ENCODE data around the gene OIT3.
"Not testable (repeated sequence)": the region's sequence is repeated elsewhere in the genome, so short reads cannot be mapped to it uniquely, and the experiment has no call there.

The OIT3 gene

GRCh38 chr10:72898616-72899015 lies 5.1 kb downstream of the OIT3 start:
- no peak for DNase-seq (ENCODE audit: low read depth)
- TF ChIP-seq, protein P1, sequence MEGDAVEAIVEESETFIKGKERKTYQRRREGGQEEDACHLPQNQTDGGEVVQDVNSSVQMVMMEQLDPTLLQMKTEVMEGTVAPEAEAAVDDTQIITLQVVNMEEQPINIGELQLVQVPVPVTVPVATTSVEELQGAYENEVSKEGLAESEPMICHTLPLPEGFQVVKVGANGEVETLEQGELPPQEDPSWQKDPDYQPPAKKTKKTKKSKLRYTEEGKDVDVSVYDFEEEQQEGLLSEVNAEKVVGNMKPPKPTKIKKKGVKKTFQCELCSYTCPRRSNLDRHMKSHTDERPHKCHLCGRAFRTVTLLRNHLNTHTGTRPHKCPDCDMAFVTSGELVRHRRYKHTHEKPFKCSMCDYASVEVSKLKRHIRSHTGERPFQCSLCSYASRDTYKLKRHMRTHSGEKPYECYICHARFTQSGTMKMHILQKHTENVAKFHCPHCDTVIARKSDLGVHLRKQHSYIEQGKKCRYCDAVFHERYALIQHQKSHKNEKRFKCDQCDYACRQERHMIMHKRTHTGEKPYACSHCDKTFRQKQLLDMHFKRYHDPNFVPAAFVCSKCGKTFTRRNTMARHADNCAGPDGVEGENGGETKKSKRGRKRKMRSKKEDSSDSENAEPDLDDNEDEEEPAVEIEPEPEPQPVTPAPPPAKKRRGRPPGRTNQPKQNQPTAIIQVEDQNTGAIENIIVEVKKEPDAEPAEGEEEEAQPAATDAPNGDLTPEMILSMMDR (conservative IDR thresholded peaks at IDR 0.05; ENCODE audit: low read depth, low read length) = no peak
- H3K4me3 ChIP-seq (ENCODE audit: low read length) = no peak overlapping the region

- no peak for DNase-seq (ENCODE audit: low read depth)
- TF ChIP-seq, protein P1 (conservative IDR thresholded peaks at IDR 0.05; ENCODE audit: low read depth, low read length) = no peak
Observed at GRCh38 chr10:72899545-72899944, 6.0 kb downstream of the OIT3 start.

GRCh38 chr10:72903941-72904446 lies 10.5 kb downstream of the OIT3 start:
- not testable (repeated sequence) for DNase-seq (ENCODE audit: low read depth); H3K4me3 ChIP-seq (ENCODE audit: low read length)

More at GRCh38 chr10:72899545-72899944, 6.0 kb downstream of the OIT3 start:
- no peak overlapping the region for H3K4me3 ChIP-seq (ENCODE audit: low read length)

DNA sequence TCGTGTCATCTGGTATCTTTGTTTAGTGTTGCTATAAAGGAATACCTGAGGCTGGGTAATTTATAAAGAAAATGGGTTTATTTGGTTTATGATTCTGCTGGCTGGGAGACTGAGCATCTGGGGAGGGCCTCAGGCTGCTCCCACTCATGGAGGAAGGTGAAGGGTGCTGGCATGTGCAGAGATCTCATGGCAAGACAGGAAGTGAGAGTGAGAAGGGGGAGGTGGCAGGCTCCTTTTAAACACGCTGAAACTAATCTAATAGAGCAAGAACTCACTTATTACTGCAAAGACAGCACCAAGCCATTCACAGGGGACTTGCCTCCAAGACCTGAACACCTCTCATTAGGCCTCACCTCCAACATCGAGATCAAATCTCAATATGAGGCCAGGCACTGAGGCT lies 11.3 kb downstream of the OIT3 start:
- TF ChIP-seq, protein P1 (conservative IDR thresholded peaks at IDR 0.05; ENCODE audit: low read depth, low read length) = no peak
- DNase-seq (ENCODE audit: low read depth) = no peak
- H3K4me3 ChIP-seq (ENCODE audit: low read length) = no peak overlapping the region

GRCh38 chr10:72906446-72906845 lies 12.9 kb downstream of the OIT3 start:
- TF ChIP-seq, protein P1 (conservative IDR thresholded peaks at IDR 0.05; ENCODE audit: low read depth, low read length) = no peak

DNA sequence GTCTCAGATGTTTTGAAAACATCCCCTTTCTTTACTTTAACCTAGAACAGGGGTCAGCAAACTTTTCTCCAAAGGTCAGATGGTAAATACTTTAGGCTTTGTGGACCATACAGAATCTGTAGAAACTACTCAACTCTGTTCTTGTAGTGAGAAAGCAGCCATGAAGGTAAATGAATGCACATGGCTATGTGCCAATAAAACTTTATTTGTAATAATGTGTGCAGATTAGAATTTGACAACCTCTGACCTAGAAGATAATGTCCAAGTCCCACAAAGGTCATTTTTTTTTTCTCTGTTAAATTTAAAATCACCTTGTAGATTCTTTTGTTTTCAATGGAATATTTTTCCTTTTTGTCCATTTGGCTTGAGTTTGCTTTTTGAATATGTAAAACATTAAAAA lies 17.2 kb downstream of the OIT3 start:
- no peak for DNase-seq (ENCODE audit: low read depth)
- TF ChIP-seq, protein P1 (conservative IDR thresholded peaks at IDR 0.05; ENCODE audit: low read depth, low read length) = no peak
- no peak overlapping the region for H3K4me3 ChIP-seq (ENCODE audit: low read length)

More at GRCh38 chr10:72906446-72906845, 12.9 kb downstream of the OIT3 start:
- DNase-seq (ENCODE audit: low read depth) = no peak
- no peak overlapping the region for H3K4me3 ChIP-seq (ENCODE audit: low read length)

DNA sequence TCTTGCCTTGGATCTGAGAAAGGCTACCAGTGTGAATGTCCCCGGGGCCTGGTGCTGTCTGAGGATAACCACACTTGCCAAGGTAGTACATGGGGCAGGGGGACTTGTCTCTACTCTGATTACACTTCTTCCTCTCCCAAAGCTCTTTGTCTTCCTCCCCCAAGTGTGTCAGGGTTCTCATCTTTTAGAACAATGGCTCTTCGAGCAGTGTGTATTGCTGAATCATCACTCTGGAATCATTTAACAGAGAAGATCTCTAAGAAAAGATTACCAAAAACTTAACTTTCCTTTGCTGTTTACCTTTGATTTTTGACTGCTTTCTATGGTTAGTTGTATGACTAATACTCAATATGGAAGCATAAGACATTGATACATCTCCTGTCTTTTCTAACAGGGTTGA lies 18.2 kb downstream of the OIT3 start:
- no peak overlapping the region for H3K4me3 ChIP-seq (ENCODE audit: low read length)
- no peak for DNase-seq (ENCODE audit: low read depth)
- TF ChIP-seq, protein P1 (conservative IDR thresholded peaks at IDR 0.05; ENCODE audit: low read depth, low read length) = no peak

DNA sequence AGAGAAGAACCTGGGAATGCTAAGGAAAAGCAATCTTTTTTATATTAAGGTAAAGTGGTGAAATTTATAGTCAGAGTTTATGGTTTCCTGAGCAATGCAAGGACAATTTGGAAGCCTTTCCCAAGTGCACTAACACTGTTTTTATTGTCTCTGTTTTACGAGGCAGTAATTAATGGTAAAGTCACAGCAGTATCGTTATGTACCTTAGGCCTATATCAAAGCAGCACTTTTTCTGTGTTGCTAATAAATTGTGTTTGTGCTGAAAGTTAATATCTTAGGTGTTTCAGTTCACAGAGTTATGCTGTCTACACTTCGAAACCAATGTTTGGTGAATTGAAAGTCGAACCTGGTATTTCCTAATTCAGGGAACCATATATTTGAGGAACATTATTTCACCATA lies 19.2 kb downstream of the OIT3 start:
- no peak overlapping the region for H3K4me3 ChIP-seq (ENCODE audit: low read length)
- TF ChIP-seq, protein P1 (conservative IDR thresholded peaks at IDR 0.05; ENCODE audit: low read depth, low read length) = no peak
- DNase-seq (ENCODE audit: low read depth) = no peak

Data from retinal pigment epithelial cell (primary cell).